Measurements from ENCODE around the gene TINAGL1. TPM values are rescaled to one million over a fixed set of nuclear protein-coding genes. Genes with fewer than 3 reads are reported as not detected.

The TINAGL1 gene
- polyA plus RNA-seq, 1 donor: 37.7 TPM

DNA sequence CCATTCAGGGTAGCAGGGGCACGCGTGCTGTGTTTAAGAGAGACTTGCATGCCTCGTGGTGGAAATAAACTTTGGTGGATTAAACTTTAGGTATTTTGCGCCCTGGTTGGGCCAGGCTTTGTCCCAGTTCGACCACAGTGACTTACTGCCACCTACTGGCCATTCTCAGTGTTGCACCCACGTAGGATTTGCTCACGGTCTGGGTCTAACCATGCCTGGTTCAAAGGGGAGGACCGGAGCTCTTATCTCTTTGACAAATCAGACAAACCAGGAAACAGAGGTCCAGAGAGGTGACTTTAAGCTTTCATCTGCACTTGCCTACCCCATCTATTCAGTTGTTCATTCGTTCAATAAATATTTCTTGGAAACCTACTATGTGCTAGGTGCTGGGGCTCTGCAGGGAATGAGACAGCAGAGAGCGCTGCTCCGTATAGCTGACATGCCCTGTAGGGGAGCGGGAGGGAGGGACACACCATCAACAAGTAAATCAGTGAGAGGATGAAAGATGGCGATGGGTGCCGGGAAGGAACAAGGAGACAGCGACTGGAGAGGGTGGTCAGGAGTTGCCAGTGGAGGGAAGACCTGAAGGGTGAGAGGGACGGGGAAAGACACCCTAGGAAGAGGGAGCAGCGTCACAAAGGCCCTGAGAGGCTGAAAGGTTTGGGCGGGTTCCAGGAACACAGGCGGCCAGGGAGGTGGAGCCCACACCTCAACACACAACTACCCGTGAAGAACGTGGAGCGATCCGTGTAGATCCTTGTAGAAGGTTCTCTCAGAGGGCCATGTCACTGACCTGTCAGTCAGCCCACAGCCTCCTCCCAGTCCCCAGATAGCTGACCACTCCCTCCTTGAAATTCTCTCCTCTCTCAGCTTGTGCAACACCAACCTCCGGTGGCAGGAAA, 27.2 kb upstream of the TINAGL1 start:
- peaks cover 15% of the 10 kb centered on the region for H3K4me1 ChIP-seq (ENCODE audit: control insufficient read depth, insufficient read depth, low read length)
- peak overlapping the region; percentile 91 for H3K27ac ChIP-seq (ENCODE audit: low read length)
- no peaks in the 10 kb centered on the region for H3K27me3 ChIP-seq (ENCODE audit: control insufficient read depth, insufficient read depth, low read length)
- DNase-seq: peak; percentile 90 to 95
- H3K36me3 ChIP-seq (ENCODE audit: control insufficient read depth, insufficient read depth, low read length): no peaks in the 10 kb centered on the region
- peak overlapping the region; percentile 29 for H3K4me3 ChIP-seq (ENCODE audit: low read length)
- WGBS (ENCODE audit: insufficient coverage, low lambda C conversion rate): no CpG with 5 or more reads among the region's 24 CpGs
- no peaks in the 10 kb centered on the region for H3K9me3 ChIP-seq (ENCODE audit: control insufficient read depth, low read depth, low read length)

- WGBS (ENCODE audit: insufficient coverage, low lambda C conversion rate): no CpG with 5 or more reads among the region's 7 CpGs
- no peaks in the 10 kb centered on the region for H3K27me3 ChIP-seq (ENCODE audit: control insufficient read depth, insufficient read depth, low read length)
- peaks cover 15% of the 10 kb centered on the region for H3K4me1 ChIP-seq (ENCODE audit: control insufficient read depth, insufficient read depth, low read length)
- no peaks in the 10 kb centered on the region for H3K9me3 ChIP-seq (ENCODE audit: control insufficient read depth, low read depth, low read length)
- peak overlapping the region; percentile 91 for H3K27ac ChIP-seq (ENCODE audit: low read length)
- peak overlapping the region; percentile 29 for H3K4me3 ChIP-seq (ENCODE audit: low read length)
- H3K36me3 ChIP-seq (ENCODE audit: control insufficient read depth, insufficient read depth, low read length): no peaks in the 10 kb centered on the region
- peak in 1 of 2 donors; percentile 75 for DNase-seq
These were observed 26.3 kb upstream of the TINAGL1 start for GRCh38 chr1:31549809-31550620.

DNA sequence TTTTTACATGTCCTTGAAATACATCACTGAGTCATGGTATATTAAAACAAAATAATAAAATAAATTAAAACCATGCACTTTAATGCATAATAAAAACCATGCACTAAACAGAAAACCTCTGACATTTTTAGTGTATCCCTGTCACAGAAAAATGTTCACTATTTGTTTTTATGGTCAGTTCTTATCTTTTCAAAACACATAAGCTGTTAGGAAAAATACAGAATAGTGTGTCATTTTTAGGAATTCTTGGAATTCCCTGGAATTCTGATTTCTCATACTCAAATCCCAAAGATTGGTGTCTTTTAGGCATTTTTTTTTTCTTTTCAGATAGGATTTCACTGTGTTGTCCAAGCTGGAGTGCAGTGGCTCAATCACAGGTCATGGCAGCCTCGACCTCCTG, 25.1 kb upstream of the TINAGL1 start:
- Histone ChIP-seq H3K27me3 (ENCODE audit: control insufficient read depth, insufficient read depth, low read length) (no peaks in the 10 kb centered on the region), H3K4me3 (ENCODE audit: low read length) (no peak overlapping the region), H3K4me1 (ENCODE audit: control insufficient read depth, insufficient read depth, low read length) (peaks cover 15% of the 10 kb centered on the region), H3K27ac (ENCODE audit: low read length) (no peak overlapping the region), H3K36me3 (ENCODE audit: control insufficient read depth, insufficient read depth, low read length) (no peaks in the 10 kb centered on the region), H3K9me3 (ENCODE audit: control insufficient read depth, low read depth, low read length) (no peaks in the 10 kb centered on the region)
- DNase-seq: no peak
- no CpG with 5 or more reads among the region's 1 CpG for WGBS (ENCODE audit: insufficient coverage, low lambda C conversion rate)

GRCh38 chr1:31552489-31552888, 23.8 kb upstream of the TINAGL1 start:
- Histone ChIP-seq H3K27me3 (ENCODE audit: control insufficient read depth, insufficient read depth, low read length) (no peaks in the 10 kb centered on the region), H3K9me3 (ENCODE audit: control insufficient read depth, low read depth, low read length) (no peaks in the 10 kb centered on the region), H3K36me3 (ENCODE audit: control insufficient read depth, insufficient read depth, low read length) (no peaks in the 10 kb centered on the region), H3K4me3 (ENCODE audit: low read length) (no peak overlapping the region), H3K27ac (ENCODE audit: low read length) (no peak overlapping the region), H3K4me1 (ENCODE audit: control insufficient read depth, insufficient read depth, low read length) (peaks cover 15% of the 10 kb centered on the region)
- WGBS (ENCODE audit: insufficient coverage, low lambda C conversion rate): 100% methylated on average over 1 of the region's 7 CpGs
- DNase-seq: no peak

DNA sequence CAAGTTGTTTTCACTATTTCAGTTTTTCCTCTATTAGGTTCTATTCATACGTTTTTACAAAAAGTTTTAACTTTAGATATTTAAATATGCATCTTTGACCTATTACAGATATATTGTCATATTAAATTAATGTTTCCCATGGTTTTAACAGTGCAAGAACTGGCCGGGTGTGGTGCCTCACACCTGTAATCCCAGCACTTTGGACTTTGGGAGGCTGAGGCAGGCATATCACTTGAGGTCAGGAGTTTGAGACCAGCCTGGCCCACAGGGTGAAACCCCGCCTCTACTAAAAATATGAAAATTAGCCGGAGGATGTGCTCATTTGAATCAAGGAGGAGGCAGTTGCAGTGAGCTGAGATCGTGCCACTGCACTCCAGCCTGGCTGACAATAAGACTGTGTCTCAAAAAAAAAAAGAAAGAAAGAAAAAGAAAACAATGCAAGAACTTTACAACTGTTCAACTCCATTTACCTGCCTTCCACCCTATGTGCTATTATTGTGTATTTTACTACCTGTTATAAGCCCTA, 19.8 kb upstream of the TINAGL1 start:
- Histone ChIP-seq H3K27me3 (ENCODE audit: control insufficient read depth, insufficient read depth, low read length) (no peaks in the 10 kb centered on the region), H3K36me3 (ENCODE audit: control insufficient read depth, insufficient read depth, low read length) (no peaks in the 10 kb centered on the region), H3K27ac (ENCODE audit: low read length) (no peak overlapping the region), H3K4me3 (ENCODE audit: low read length) (no peak overlapping the region), H3K4me1 (ENCODE audit: control insufficient read depth, insufficient read depth, low read length) (no peaks in the 10 kb centered on the region), H3K9me3 (ENCODE audit: control insufficient read depth, low read depth, low read length) (peaks cover 18% of the 10 kb centered on the region)
- WGBS (ENCODE audit: insufficient coverage, low lambda C conversion rate): 80% methylated on average over 2 of the region's 5 CpGs
- no peak for DNase-seq

- Histone ChIP-seq H3K4me1 (ENCODE audit: control insufficient read depth, insufficient read depth, low read length) (peaks cover 15% of the 10 kb centered on the region), H3K9me3 (ENCODE audit: control insufficient read depth, low read depth, low read length) (peaks cover 18% of the 10 kb centered on the region), H3K27ac (ENCODE audit: low read length) (no peak overlapping the region), H3K36me3 (ENCODE audit: control insufficient read depth, insufficient read depth, low read length) (no peaks in the 10 kb centered on the region), H3K27me3 (ENCODE audit: control insufficient read depth, insufficient read depth, low read length) (no peaks in the 10 kb centered on the region), H3K4me3 (ENCODE audit: low read length) (no peak overlapping the region)
- DNase-seq: no peak
These were observed 16.6 kb upstream of the TINAGL1 start for GRCh38 chr1:31559715-31560114.

DNA sequence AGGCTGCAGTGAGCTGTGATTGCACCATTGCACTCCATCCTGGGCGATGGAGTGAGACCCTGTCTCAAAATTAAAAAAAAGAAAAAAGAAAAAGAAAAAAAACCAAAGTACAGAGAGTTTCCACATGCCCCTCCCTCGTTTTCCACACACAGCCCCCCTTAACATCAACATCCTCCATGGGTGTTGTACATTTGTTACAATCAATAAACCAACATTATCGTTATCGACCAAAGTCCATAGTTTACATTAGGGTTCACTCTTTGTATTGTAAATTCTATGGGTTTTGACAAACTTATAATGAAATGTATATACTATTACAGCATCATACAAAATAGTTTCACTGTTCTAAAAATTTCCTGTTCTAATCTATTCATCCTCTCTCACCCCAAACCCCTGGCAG, 15.9 kb upstream of the TINAGL1 start:
- Histone ChIP-seq H3K4me3 (ENCODE audit: low read length) (no peak overlapping the region), H3K36me3 (ENCODE audit: control insufficient read depth, insufficient read depth, low read length) (no peaks in the 10 kb centered on the region), H3K9me3 (ENCODE audit: control insufficient read depth, low read depth, low read length) (peaks cover 18% of the 10 kb centered on the region), H3K27me3 (ENCODE audit: control insufficient read depth, insufficient read depth, low read length) (no peaks in the 10 kb centered on the region), H3K27ac (ENCODE audit: low read length) (no peak overlapping the region), H3K4me1 (ENCODE audit: control insufficient read depth, insufficient read depth, low read length) (peaks cover 15% of the 10 kb centered on the region)
- WGBS (ENCODE audit: insufficient coverage, low lambda C conversion rate): 0% methylated on average over 1 of the region's 4 CpGs
- DNase-seq: no peak

GRCh38 chr1:31562707-31563360, 13.5 kb upstream of the TINAGL1 start:
- Histone ChIP-seq H3K4me3 (ENCODE audit: low read length) (no peak overlapping the region), H3K4me1 (ENCODE audit: control insufficient read depth, insufficient read depth, low read length) (peaks cover 15% of the 10 kb centered on the region), H3K36me3 (ENCODE audit: control insufficient read depth, insufficient read depth, low read length) (no peaks in the 10 kb centered on the region), H3K27me3 (ENCODE audit: control insufficient read depth, insufficient read depth, low read length) (no peaks in the 10 kb centered on the region), H3K9me3 (ENCODE audit: control insufficient read depth, low read depth, low read length) (peaks cover 18% of the 10 kb centered on the region), H3K27ac (ENCODE audit: low read length) (peak overlapping the region; percentile 60)
- no CpG with 5 or more reads among the region's 3 CpGs for WGBS (ENCODE audit: insufficient coverage, low lambda C conversion rate)
- peak in 1 of 2 donors; percentile 70 for DNase-seq

- no peaks in the 10 kb centered on the region for H3K36me3 ChIP-seq (ENCODE audit: control insufficient read depth, insufficient read depth, low read length)
- DNase-seq: no peak
- no peak overlapping the region for H3K4me3 ChIP-seq (ENCODE audit: low read length)
- 72% methylated on average over 2 of the region's 5 CpGs for WGBS (ENCODE audit: insufficient coverage, low lambda C conversion rate)
- no peaks in the 10 kb centered on the region for H3K27me3 ChIP-seq (ENCODE audit: control insufficient read depth, insufficient read depth, low read length)
- H3K9me3 ChIP-seq (ENCODE audit: control insufficient read depth, low read depth, low read length): peaks cover 10% of the 10 kb centered on the region
- H3K4me1 ChIP-seq (ENCODE audit: control insufficient read depth, insufficient read depth, low read length): peaks cover 25% of the 10 kb centered on the region
- no peak overlapping the region for H3K27ac ChIP-seq (ENCODE audit: low read length)
These were observed 11.7 kb upstream of the TINAGL1 start for GRCh38 chr1:31564606-31564989.

GRCh38 chr1:31567956-31568570, 8.3 kb upstream of the TINAGL1 start:
- no peak overlapping the region for H3K27ac ChIP-seq (ENCODE audit: low read length)
- no peaks in the 10 kb centered on the region for H3K9me3 ChIP-seq (ENCODE audit: control insufficient read depth, low read depth, low read length)
- no peak for DNase-seq
- no peaks in the 10 kb centered on the region for H3K36me3 ChIP-seq (ENCODE audit: control insufficient read depth, insufficient read depth, low read length)
- 67% methylated on average over 2 of the region's 10 CpGs for WGBS (ENCODE audit: insufficient coverage, low lambda C conversion rate)
- no peak overlapping the region for H3K4me3 ChIP-seq (ENCODE audit: low read length)
- H3K27me3 ChIP-seq (ENCODE audit: control insufficient read depth, insufficient read depth, low read length): no peaks in the 10 kb centered on the region
- H3K4me1 ChIP-seq (ENCODE audit: control insufficient read depth, insufficient read depth, low read length): peaks cover 26% of the 10 kb centered on the region
